ENCODE results near the gene SVEP1.

Gene SVEP1

DNA sequence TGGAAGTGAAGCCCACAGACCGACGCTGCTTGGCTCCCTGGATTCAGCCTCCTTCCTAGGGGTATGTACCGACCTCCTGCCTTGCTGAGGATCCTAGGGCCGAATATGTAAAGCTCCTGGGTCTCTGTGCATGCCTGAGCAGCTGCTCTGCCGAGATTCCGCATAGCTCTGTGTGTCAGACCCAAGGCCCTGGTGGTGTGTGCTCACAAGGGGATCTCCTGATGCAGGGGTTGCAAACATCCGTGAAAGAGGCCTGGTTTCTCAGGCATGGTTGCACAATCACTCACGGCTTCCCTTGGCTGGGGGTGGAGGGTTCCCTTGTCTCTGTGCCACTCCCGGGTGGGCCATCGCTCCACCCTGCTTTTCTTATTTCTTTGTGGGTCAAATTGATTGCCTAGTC is 19.9 kb upstream of the SVEP1 start:
- H3K4me3 ChIP-seq (ENCODE audit: low read depth, low read length): no peak overlapping the region
- TF ChIP-seq, protein P1, sequence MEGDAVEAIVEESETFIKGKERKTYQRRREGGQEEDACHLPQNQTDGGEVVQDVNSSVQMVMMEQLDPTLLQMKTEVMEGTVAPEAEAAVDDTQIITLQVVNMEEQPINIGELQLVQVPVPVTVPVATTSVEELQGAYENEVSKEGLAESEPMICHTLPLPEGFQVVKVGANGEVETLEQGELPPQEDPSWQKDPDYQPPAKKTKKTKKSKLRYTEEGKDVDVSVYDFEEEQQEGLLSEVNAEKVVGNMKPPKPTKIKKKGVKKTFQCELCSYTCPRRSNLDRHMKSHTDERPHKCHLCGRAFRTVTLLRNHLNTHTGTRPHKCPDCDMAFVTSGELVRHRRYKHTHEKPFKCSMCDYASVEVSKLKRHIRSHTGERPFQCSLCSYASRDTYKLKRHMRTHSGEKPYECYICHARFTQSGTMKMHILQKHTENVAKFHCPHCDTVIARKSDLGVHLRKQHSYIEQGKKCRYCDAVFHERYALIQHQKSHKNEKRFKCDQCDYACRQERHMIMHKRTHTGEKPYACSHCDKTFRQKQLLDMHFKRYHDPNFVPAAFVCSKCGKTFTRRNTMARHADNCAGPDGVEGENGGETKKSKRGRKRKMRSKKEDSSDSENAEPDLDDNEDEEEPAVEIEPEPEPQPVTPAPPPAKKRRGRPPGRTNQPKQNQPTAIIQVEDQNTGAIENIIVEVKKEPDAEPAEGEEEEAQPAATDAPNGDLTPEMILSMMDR (IDR thresholded peaks at IDR 0.05; ENCODE audit: borderline replicate concordance, insufficient read depth, low read depth, low read length): no peak

DNA sequence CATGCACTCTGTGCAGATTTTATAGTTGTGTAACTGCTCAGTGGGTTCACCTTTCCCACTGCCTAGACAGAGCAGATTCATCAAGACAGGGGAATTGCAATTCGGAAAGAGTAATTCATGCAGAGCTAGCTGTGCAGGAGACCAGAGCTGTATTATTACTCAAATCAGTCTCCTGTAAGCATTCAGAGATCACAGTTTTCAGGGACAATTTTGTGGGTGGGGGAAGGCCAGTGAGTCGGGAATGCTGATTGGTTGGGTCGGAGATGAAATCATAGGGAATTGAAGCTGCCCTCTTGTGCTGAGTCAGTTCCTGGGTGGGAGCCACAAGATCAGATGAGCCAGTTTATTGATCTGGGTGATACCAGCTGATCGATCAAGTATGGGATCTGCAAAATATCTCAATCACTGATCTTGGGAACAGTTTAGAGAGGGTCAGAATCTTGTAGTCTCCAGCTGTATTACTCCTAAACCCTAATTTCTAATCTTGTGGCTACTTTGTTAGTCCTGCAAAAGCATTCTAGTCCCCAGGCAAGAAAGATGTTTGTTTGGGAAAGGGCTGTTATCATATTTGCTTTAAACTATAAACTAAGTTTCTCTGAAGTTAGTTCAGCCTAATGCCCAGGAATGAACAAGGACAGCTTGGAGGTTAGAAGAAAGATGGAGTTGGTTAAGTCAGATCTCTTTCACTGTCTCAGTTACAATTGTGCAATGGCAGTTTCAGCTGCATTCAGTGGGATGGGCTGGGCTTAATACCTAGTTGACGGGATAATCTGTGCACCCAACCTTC is 12.7 kb upstream of the SVEP1 start:
- H3K4me3 ChIP-seq (ENCODE audit: low read depth, low read length): no peak overlapping the region
- TF ChIP-seq, protein P1 (IDR thresholded peaks at IDR 0.05; ENCODE audit: borderline replicate concordance, insufficient read depth, low read depth, low read length): no peak

DNA sequence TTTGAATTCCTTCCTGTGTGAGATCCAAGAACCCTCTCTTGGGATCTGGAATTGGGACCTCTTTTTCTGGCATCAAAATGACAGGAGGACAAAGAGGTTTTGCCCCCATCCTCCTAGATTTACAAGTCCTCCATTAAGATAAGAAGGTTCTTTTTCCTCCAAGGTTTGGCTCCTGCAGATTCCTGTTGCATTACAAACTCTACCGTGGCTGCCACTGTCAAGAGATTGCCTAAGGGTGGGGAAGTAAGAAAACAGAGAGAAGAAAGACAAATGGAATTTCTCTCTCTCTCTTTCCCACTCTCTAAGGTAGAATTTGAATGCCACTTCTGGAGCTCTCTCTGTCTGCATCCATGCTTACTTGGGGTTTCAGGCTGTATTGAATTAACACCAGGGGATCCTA is 12.0 kb upstream of the SVEP1 start:
- TF ChIP-seq, protein P1 (IDR thresholded peaks at IDR 0.05; ENCODE audit: borderline replicate concordance, insufficient read depth, low read depth, low read length): no peak
- no peak overlapping the region for H3K4me3 ChIP-seq (ENCODE audit: low read depth, low read length)

DNA sequence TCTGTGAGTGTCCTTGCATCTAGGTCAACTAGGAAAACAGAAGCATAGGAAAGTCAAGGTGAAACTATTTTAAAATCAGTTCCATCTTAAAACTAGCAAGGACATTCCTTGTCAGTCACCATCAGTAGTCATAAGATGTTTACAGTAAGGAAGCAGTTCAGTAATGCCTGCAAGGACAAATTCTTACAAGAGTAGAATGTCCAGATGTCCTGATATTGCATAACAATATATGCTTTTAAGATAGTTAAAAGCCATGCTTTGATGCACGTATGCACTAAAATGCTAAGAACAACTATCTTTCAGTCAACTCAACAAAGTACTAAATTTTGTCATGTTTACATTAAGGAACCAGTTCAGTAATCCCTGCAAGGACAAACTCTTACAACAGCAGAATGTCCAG is 11.3 kb upstream of the SVEP1 start:
- no peak overlapping the region for H3K4me3 ChIP-seq (ENCODE audit: low read depth, low read length)
- TF ChIP-seq, protein P1 (IDR thresholded peaks at IDR 0.05; ENCODE audit: borderline replicate concordance, insufficient read depth, low read depth, low read length): no peak

DNA sequence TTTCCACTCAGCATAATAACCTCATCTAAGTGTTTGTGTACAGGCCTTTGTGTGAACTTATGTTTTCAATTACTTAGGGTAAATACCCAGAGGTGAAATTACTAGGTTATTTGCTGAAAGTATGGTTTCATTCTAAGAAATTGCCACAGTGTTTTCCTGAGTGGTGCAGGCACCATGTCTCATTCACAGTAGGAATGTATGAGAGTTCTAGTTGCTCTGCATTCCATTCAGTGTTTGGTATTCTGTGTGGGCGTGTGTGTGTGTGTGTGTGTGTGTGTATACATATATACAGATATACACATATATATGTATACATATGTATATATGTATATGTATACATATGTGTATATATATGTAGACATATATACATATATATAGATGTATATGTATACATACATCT is 8.8 kb upstream of the SVEP1 start:
- no peak overlapping the region for H3K4me3 ChIP-seq (ENCODE audit: low read depth, low read length)
- TF ChIP-seq, protein P1 (IDR thresholded peaks at IDR 0.05; ENCODE audit: borderline replicate concordance, insufficient read depth, low read depth, low read length): no peak

DNA sequence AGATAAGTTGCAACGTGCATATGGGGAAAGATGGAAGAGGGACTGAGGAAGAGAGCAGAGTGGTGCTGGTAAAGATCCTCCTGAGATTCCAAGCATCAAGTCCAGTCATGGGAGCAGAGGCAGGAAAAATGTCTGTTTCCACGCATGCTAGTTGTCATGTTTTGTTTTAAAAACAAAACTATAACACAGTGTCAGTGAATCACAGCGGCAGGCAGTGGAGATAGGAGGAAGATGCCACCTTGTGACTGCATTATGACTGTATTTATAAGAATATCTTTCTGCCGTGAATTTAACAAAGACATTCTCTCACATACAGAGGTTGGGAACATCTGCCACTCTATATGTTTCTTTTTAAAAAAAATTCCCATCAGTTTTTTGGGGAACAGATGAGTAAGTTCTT is 3.7 kb upstream of the SVEP1 start:
- H3K4me3 ChIP-seq (ENCODE audit: low read depth, low read length): no peak overlapping the region
- TF ChIP-seq, protein P1 (IDR thresholded peaks at IDR 0.05; ENCODE audit: borderline replicate concordance, insufficient read depth, low read depth, low read length): no peak

DNA sequence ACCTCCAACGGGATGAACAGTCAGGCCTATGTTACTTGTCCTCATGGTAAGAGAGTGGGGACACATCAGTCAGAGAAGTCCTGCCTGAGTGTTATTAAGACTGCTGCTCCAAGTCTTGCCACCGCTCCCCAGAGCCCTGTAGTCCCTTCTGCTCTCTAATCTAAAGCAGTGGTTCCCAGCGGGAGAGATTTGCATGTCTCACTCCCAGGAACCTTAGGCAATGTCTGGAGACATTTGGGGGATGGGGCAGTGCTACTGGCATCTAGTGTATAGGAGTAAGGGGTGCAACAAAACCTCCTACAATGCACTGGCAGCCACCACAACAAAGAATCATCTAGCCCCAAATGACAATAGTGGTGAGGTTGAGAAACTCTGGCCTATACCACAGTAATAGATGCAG is 2.6 kb upstream of the SVEP1 start:
- TF ChIP-seq, protein P1 (IDR thresholded peaks at IDR 0.05; ENCODE audit: borderline replicate concordance, insufficient read depth, low read depth, low read length): no peak
- H3K4me3 ChIP-seq (ENCODE audit: low read depth, low read length): no peak overlapping the region
